ENCODE measurements around the gene SDHAF3.
"Not testable (repeated sequence)": the region's sequence is repeated elsewhere in the genome, so short reads cannot be mapped to it uniquely, and the experiment has no call there.

The SDHAF3 gene

DNA sequence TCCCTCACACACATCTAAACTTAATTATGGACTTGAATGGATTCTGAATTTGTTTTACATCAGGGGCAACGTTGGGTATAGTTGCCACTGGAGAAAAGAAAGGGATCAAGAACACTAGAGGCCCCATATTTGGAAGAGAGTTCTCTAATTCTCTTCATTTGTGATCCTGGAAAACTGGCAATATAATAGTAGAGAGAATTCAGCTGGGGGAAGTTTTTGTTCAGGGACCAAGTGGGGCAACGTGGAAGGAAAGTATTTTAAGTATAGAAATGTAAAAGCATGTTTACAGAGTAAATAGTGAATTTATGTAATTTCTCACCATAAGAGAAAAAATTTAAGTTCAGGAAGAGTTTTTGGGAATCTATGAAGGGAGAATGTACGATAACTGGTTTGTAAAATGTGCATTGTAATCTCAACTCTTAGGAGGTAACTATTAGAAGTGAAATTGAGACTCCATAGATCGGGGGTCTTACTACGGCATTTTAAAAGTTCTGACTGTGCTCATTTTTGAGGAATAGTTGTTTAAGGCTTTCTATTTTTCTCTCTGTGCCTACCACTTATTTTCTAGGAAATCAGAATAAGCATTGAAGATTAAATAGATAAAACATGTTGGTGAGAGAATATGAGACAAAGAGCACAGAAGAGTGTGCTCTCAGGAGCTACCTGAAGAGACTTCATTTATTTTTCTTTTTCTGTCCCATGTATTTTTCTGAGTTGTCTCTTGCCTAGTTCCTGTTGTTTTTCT, 3.4 kb downstream of the SDHAF3 start:
- DNase-seq (ENCODE audit: insufficient read length, low spot score) (no peak), FAIRE-seq (no peak)

DNA sequence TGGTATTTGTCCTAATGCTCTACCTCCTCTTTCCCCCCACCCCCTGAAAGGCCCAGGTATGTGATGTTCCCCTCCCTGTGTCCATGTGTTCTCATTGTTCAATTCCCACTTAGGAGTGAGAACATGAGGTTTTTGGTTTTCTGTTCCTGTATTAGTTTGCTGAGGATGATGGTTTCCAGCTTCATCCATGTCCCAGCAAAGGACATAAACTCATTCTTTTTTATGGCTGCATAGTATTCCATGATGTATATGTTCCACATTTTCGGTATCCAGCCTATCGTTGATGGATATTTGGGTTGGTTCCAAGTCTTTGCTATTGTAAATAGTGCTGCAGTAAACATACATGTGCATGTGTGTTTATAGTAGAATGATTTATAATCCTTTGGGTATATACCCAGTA, 5.6 kb downstream of the SDHAF3 start:
- not testable (repeated sequence) for DNase-seq (ENCODE audit: insufficient read length, low spot score); FAIRE-seq

DNA sequence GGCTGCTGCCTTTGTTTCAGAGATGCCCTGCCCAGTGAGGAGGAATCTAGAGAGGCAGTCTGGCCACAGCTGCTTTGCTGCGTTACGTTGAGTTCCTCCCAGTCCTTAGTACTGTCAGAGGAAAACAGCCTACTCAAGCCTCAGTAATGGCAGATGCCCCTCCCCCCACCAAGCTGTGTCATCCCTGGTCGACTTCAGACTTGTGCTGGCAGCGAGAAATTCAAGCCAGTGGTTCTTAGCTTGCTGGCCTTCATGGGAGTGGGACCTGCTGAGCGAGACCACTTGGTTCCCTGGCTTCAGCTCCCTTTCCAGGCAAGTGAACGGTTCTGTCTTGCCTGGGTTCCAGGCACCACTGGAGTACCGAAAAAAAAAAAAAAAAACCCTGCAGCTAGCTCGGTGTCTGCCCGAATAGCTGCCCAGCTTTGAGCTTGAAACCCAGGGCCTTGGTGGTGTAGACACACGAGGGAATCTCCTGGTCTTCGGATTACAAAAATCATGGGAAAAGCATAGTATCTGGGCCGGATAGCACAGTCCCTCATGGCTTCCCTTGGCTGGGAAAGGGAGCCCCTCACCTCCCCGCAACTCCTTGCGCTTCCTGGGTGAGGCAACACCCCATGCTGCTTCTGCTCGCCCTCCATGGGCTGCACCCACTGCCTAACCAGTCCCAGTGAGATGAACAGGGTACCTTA, 9.1 kb downstream of the SDHAF3 start:
- no peak for DNase-seq (ENCODE audit: insufficient read length, low spot score)

DNA sequence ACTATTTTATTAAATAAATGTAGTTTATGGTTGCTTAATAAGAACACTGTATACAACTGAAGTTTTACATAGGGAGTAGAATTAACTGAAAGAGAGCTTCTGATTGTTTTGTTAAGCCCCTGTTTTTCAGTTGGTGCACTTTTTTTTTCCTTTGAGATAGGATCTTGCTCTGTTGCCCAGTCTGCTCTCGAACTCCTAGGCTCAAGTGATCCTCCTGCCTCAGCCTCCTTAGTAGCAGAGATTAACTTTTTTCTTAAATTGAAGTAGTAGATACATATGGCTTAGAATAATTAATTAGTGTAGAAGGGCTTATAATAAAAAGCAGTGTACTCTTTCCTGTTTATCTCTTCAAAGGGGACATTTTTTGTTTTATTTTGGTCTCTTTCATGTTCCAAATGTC, 11.2 kb downstream of the SDHAF3 start:
- FAIRE-seq, result no peak
- no peak for DNase-seq (ENCODE audit: insufficient read length, low spot score)

More for the DNA sequence above, 9.1 kb downstream of the SDHAF3 start:
- FAIRE-seq, result no peak

DNA sequence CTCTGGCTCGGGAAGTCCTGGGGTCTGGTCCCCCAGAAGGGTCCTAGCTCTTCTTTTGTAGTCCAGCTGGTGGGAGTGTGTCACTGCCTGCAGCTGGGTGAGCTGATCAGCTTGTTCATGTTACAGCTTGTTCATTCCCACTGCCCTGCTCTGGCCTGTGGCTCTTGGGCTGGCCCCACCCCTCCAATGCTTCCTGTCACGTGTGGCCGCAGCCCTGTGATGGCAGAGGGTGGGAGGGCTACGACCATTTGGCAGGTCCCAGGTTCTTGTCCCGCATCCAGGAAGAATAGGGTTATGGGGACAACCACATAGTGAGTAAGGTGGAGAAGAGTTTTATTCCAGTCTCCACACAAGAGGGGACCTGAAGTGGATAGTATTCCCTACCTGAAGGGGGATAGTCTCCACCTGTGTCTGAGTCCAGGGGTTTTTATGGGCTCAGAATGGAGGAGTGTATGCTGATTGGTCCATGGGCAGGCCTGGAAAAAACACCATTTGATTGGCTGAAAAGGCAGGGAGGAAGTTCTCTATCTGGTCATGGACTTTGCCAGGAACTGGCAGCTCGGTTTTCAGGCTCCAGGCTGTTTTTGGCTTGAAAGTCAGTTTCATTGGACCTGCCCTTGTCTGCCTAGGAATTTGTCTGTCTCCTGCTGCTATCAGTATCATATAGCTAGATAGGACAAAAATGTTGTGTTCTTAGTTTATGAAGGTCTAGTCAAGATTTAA, 13.1 kb downstream of the SDHAF3 start:
- no peak for DNase-seq (ENCODE audit: insufficient read length, low spot score)
- no peak for FAIRE-seq

DNA sequence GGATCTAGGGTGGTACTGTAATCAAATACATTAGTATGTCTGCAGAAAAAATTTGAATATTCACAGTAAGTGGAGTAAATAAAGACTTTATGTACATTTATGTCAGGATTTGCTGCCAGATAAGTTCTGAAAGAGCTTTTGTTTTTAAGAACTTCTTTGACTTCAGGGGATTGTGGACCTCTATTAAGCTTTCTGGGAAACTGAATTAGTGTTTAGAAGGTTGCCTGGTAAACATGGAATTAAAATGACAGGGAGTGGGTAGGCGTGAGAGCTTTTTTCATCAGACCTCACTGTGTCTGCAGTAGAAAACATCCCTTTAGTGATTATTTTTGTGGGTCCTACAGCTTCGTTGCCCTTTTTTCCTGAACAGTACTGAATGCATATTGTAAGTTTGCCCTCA, 15.7 kb downstream of the SDHAF3 start:
- no peak for DNase-seq (ENCODE audit: insufficient read length, low spot score)
- no peak for FAIRE-seq

DNA sequence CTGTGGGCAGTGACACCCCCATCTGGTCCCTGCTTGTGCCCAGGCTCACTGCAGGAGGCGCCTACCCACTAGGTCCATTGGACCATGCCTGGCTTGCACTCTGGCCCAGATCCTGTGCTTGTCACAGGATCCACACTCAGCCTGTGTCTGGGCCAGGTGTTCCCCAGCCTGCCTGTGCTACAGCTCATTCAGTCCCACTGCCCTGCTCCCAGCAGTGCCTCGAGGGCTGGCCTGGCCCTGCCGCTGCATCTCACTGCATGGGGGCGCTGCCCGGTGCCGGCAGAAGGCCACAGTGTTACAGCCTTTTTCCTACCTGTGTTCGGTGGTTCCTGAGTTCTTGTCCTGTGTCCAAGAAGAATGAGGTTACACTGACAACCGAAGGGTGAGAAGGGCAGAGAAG, 21.3 kb downstream of the SDHAF3 start:
- FAIRE-seq (no peak), DNase-seq (ENCODE audit: insufficient read length, low spot score) (no peak)

DNA sequence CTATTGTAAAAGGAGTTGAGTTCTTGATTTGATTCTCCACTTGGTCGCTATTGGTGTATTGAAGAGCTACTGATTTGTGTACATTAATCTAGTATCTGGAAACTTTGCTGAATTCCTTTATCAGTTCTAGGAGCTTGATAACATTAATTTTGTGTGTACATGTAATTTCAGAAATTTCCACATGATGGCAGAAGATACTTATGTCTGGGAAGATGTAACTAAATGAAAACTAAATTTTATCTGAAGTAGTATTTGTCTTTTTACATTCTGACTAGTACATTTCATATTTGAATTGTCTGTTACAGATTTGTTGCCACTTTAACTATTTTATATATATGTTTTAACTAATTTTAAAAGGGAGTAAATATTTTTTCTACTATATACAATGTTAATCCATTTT, 27.6 kb downstream of the SDHAF3 start:
- DNase-seq (ENCODE audit: insufficient read length, low spot score), result no peak
- no peak for FAIRE-seq

DNA sequence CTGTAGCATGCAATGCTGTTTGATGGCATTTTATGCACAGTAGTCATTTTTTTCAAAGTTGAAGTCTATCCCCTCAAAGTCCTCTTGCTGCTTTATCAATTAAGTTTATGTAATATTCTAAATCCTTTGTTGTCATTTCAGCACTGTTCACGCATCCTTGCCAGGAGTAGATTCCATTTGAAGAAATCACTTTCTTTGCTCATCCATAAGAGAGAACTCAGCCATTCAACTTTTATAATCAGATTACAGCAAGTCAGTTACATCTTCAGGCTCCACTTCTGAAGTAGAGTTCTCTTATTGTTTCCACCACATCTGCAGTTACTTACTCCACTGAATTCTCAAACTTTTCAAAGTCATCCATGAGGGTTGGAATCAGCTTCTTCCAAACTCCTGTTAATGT, 32.3 kb downstream of the SDHAF3 start:
- FAIRE-seq (no peak), DNase-seq (ENCODE audit: insufficient read length, low spot score) (no peak)

DNA sequence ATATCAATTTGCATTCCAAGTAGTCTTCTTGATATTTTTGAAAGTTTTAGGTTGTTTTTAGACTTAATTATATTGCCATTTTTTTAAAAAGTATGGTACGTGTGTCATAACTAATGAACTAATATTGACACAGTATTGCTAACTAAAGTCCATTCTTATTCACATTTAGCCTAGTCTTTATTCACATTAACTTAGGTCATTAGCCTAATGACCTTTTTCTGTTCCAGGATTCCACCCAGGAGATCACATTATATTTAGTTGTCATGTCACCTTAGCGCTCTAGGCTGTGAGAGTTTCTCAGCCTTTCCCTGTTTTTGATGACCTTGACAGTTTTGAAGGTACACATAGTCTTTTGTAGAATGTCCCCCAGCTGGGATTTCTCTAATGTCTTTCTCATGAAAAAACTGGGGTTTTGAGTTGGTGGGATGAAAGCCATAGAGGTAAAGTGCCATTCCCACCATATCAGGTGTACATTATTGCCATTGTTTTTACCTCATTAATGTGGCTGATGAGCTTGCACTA, 38.5 kb downstream of the SDHAF3 start:
- no peak for DNase-seq (ENCODE audit: insufficient read length, low spot score)
- FAIRE-seq, result no peak

DNA sequence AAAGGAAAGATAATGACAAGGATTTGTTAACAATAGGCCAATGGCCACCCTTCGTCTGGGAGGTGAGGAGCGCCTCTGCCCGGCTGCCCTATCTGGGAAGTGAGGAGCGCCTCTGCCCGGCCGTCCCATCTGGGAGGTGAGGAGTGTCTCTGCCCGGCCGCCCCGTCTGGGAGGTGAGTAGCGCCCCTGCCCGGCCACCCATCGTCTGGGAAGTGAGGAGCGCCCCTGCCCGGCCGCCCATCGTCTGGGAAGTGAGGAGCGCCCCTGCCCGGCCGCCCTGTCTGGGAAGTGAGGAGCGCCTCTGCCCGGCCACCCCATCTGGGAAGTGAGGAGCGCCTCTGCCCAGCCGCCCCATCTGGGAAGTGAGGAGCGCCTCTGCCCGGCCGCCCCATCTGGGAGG, 42.5 kb downstream of the SDHAF3 start:
- not testable (repeated sequence) for FAIRE-seq; DNase-seq (ENCODE audit: insufficient read length, low spot score)

DNA sequence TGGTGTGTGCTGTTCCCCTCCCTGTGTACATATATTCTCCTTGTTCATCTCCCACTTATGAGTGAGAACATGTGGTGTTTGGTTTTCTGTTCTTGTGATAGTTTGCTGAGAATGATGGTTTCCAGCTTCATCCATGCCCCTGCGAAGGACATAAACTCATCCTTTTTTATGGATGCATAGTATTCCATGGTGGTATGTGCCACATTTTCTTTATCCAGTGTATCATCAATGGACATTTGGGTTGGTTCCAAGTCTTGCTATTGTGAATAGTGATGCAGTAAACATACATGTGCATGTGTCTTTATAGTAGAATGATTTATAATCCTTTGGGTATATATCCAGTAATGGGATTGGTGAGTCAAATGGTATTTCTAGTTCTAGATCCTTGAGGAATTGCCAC, 44.1 kb downstream of the SDHAF3 start:
- DNase-seq (ENCODE audit: insufficient read length, low spot score); FAIRE-seq: not testable (repeated sequence)

DNA sequence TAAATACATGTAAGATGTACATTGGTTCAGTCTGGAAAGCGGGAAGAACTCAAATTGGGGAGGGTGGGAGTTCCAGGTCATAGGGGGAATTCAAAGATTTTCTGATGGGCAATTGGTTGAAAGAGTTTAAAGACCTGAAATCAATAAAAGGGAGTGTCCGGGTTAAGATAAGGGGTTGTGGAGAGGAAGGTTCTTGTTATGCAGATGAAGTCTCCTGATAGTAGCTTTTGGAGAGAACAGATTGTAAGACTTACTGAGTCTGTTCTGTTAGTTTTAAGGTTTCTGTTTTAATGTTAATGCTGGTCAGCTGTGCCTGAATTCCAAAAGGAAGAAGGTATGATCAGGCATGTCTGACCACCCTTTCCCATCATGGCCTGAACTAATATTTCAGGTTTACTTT, 48.8 kb downstream of the SDHAF3 start:
- no peak for FAIRE-seq
- DNase-seq (ENCODE audit: insufficient read length, low spot score), result no peak

DNA sequence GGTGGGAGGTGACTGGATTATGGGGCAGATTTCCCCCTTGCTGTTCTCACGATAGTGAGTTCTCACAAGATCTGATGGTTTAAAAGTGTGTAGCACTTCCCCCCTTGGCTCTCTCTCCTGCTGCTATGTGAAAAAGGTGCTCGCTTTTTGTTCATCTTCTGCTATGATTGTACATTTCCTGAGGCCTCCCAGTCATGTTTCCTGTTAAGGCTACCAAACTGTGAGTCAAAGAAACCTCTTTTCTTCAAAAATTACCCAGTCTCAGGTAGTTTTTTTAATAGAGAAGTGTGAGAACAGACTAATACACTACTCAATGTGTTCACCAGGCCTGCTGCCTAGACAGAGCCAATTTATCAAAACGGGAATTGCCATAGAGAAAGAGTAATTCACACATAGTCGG, 49.7 kb downstream of the SDHAF3 start:
- no peak for FAIRE-seq

DNA sequence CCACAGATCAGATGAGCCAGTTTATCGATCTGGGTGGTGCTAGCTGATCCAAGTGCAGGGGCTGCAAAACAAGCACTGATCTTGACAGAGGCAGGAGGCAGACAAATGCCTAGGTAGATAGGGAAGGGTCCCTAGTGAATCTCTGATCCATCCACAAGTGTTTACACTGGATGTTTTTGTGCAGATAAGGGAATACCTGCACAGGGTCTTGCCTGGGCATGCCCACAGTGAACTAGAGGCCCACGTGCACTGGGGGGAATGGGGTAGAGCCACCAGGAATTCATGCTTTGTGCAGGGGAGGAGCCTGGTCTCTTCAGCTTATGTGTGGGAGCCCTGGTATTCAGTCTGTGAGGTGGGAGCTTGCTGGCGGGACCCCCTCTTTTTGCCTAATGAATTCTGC, 50.3 kb downstream of the SDHAF3 start:
- FAIRE-seq, result no peak
- DNase-seq (ENCODE audit: insufficient read length, low spot score), result no peak

More for the DNA sequence above, 49.7 kb downstream of the SDHAF3 start:
- no peak for DNase-seq (ENCODE audit: insufficient read length, low spot score)

DNA sequence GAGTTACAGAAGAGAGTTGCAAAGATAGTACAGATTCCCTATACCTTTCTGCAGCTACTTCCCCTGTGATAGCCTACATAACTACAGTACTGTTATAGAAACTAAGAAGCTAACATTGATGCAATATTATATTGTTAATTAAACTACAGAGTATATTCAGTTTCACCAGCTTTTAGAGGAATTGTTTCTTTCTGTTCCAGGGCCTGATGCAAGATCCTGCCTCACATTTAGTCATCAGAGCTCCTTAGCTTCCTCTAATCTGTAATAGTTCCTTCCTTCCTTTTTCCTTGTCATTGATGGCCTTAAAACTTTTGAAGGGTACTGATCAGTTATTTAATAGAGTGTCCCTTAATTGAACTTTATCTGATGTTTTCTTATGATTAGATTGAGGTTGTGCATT, 56.8 kb downstream of the SDHAF3 start:
- no peak for DNase-seq (ENCODE audit: insufficient read length, low spot score)

DNA sequence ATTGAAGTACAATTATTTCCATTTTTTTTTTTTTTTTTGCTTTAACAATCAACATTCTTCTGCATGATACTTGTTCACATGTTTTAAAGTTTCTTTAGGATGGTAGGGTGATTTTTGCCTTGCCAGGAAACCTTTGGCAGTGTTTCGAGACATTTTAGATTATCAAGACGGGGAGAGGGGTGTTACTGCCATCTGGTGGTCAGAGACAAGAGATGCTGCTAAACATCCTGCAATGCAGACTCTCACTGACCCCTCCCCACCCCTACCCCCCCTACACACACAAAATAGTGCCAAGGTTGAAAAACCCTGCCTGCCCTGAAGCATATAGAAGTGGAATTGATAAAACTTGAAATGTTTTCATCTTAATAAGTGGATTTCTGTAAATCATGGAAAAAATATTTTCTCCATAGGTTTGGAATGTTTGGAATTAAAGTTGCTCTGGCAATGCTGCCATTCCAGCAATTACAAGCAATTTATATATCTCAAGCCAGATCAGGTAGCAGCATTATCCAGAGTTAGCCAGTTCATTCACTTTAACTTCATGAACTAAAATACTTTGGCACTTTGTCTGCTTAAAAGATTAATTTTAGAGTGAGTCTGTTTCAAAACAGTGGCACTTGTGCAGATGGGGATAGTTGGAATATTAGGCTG, 62.1 kb downstream of the SDHAF3 start:
- FAIRE-seq (no peak), DNase-seq (ENCODE audit: insufficient read length, low spot score) (peak; percentile 14)

More for the DNA sequence above, 56.8 kb downstream of the SDHAF3 start:
- no peak for FAIRE-seq

DNA sequence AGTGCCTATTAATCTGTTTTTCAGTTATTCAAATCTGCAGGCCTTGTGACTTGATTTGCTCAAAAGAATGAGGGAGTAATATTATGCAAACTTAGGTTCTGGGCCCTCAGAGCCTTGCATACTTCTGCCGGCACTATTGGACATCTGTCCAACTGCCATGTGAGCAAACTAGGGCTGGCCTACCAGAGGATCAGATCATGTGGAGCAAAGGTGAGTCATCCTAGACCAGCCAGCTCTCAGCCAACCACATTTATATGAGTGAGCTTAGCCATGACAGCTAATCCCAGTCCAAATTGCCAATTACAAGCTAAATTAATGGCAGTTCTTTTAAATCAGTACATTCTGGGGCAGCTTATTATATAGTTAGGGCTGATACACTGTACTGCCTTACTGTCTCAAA, 69.6 kb downstream of the SDHAF3 start:
- no peak for DNase-seq (ENCODE audit: insufficient read length, low spot score)
- FAIRE-seq, result no peak

DNA sequence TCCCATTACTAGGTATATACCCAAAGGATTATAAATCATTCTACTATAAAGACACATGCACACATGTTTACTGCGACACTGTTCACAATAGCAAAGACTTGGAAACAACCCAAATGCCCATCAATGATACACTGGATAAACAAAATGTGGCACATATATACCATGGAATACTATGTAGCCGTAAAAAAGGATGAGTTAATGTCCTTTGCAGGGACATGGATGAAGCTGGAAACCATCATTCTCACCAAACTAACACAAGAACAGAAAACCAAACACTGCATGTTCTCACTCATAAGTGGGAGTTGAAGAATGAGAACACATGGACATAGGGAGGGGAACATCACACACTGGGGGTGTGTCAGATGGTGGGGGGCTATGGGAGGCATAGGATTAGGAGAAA, 78.7 kb downstream of the SDHAF3 start:
- DNase-seq (ENCODE audit: insufficient read length, low spot score); FAIRE-seq: not testable (repeated sequence)

DNA sequence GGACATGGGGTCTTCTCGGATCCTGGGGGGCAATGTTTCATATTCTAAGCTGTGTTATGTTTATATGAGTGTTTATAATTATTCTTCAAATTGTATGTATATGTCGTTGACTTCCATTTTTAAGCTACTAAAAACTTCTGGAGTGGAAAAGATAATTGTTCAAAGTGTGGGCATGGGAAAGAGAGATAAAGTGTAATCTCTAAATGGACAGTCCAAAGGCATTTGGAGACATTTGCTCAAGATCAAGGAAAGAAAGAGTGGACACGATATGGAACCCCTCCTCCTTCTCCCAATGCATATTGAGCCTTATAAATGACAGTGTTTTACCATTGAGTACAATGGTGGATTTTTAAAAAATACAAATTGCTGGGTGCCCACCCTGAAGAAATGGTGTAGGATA, 81.1 kb downstream of the SDHAF3 start:
- no peak for FAIRE-seq

DNA sequence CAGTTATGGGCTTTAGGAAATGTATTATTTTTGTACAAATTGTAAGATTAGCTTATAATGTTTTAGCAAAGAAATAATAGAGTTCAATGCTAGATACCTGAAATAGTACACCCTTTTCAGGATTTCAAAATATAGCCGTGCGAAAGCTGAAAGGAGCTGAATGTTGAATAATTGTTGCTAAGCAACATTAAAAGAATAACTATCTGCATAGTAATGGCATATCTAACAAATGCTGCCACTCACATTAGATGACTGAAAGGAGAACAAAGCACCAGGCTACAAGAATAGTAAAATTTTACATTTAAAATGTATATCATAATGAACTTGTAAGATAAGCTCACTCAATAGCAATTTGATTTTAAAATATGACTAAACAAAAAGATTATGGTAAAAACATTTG, 82.5 kb downstream of the SDHAF3 start:
- FAIRE-seq (no peak), DNase-seq (ENCODE audit: insufficient read length, low spot score) (no peak)

More for the DNA sequence above, 81.1 kb downstream of the SDHAF3 start:
- no peak for DNase-seq (ENCODE audit: insufficient read length, low spot score)

Measured in HTR-8/SVneo (cell line).